Caco-2 (cell line): ENCODE measurements around the gene STK32B. TPM values are rescaled to one million over a fixed set of nuclear protein-coding genes. Genes with fewer than 3 reads are reported as not detected.
"Not testable (repeated sequence)": the region's sequence is repeated elsewhere in the genome, so short reads cannot be mapped to it uniquely, and the experiment has no call there.

Experiments used
- BruUV-seq: library from RNA; stranded (reverse); fragments of 400-500 nt; replicated peaks from 2 replicates; lab custom pipeline; 2021; lab: Mats Ljungman, UMichigan
- CTCF ChIA-PET: fragments of 300-600 bp; sonication (Branson Sonifier 250); formaldehyde crosslinking; loops from one replicate; lab custom pipeline; 2022; ENCODE audit warnings: antibody characterized with exemption; lab: Charles Lee
- POLR2A ChIA-PET: fragments of 300-600 bp; sonication (Branson Sonifier 250); formaldehyde crosslinking; loops from one replicate; lab custom pipeline; 2022; ENCODE audit warnings: antibody characterized with exemption; lab: Charles Lee
- DNase-seq, 2 experiments: peaks; one replicate each; pipeline versions ENCODE4 v3.0.0 to v3.0.0-alpha.2; 2020 to 2022
- H3K27me3 ChIP-seq: replicated peaks from 2 replicates; pipeline ENCODE4 v1.6.0; 2011; ENCODE audit warnings: low read length; ENCODE audit not compliant: control insufficient read depth, insufficient read depth
- H3K36me3 ChIP-seq: 2 replicates; pipeline ENCODE4 v1.5.1; 2011; ENCODE audit warnings: low read length; ENCODE audit not compliant: control insufficient read depth, insufficient read depth
- H3K4me1 ChIP-seq: fragments of 250-450 bp; sonication (Bioruptor Pico); 2 replicates; pipeline ENCODE4 v1.5.1; 2020; ENCODE audit warnings: mild to moderate bottlenecking
- H3K4me3 ChIP-seq: 2 replicates; pipeline ENCODE4 v1.5.1; 2011; ENCODE audit warnings: low read depth, mild to moderate bottlenecking, control low read depth, low read length
- H3K9me3 ChIP-seq: fragments of 250-450 bp; sonication (Bioruptor Pico); 2 replicates; pipeline ENCODE4 v1.5.1; 2020; ENCODE audit warnings: mild to moderate bottlenecking, moderate library complexity
- H3K27ac Mint-ChIP-seq: one replicate; pipeline ENCODE4 v1.8.0; 2022; ENCODE audit warnings: mixed read lengths; ENCODE audit not compliant: unreplicated experiment
- H3K27me3 Mint-ChIP-seq: one replicate; pipeline ENCODE4 v1.8.0; 2022; ENCODE audit warnings: mixed read lengths; ENCODE audit not compliant: insufficient read depth, unreplicated experiment
- H3K36me3 Mint-ChIP-seq: one replicate; pipeline ENCODE4 v1.8.0; 2022; ENCODE audit warnings: mild to moderate bottlenecking, mixed read lengths; ENCODE audit not compliant: insufficient read depth, unreplicated experiment
- H3K4me1 Mint-ChIP-seq: one replicate; pipeline ENCODE4 v1.8.0; 2022; ENCODE audit warnings: low read depth, mixed read lengths; ENCODE audit not compliant: unreplicated experiment
- H3K4me3 Mint-ChIP-seq: one replicate; pipeline ENCODE4 v1.8.0; 2022; ENCODE audit warnings: mild to moderate bottlenecking, moderate library complexity, mixed read lengths; ENCODE audit not compliant: unreplicated experiment
- H3K9me3 Mint-ChIP-seq: one replicate; pipeline ENCODE4 v1.8.0; 2022; ENCODE audit warnings: mixed read lengths; ENCODE audit not compliant: unreplicated experiment
- CTCF ChIP-seq, 2 experiments: fragments of 200-600 bp in 1 of 2; IDR thresholded peaks; 1 replicate in 1 of 2; 2 replicates in 1 of 2; pipeline versions ENCODE4 v1.5.1 to v1.8.0; 2011 to 2022; ENCODE audit warnings: antibody characterized with exemption in 1 of 2, control low read depth in 1 of 2, inconsistent platforms in 1 of 2, low read depth in 1 of 2, low read length in 1 of 2, mild to moderate bottlenecking in 1 of 2, moderate library complexity in 1 of 2; ENCODE audit not compliant: insufficient read depth in 1 of 2, severe bottlenecking in 1 of 2, unreplicated experiment in 1 of 2
- intact Hi-C: fragments of 100-400 bp; cut with micrococcal nuclease; formaldehyde crosslinking; loops from one replicate; pipeline ENCODE4 v1.10.0; 2022; ENCODE audit not compliant: unreplicated experiment
- total RNA-seq: library from RNA; stranded (reverse); gene quantifications from 2 replicates; pipeline ENCODE4 v1.2.3, GENCODE V29; 2022

The STK32B gene
- total RNA-seq, 1 experiment from 2014 or later, result 11.2 TPM

- ChIA-PET POLR2A (no interaction called here), CTCF (interaction anchor here (0.6 kb wide), 1 partner anchor 534 kb away, joined by 3 read pairs; no protein-coding TSS in a partner anchor)
- intact Hi-C loops, result no loop called here
- BruUV-seq, result no TSS peak
- DNase-seq, result no peak
- no peaks in the 10 kb centered on the region for H3K27me3 ChIP-seq
- Mint-ChIP-seq H3K27ac (no peak overlapping the region), H3K4me1 (peaks cover 7% of the 10 kb centered on the region), H3K4me3 (no peak overlapping the region), H3K9me3 (peaks cover 19% of the 10 kb centered on the region), H3K27me3 (no peaks in the 10 kb centered on the region), H3K36me3 (no peaks in the 10 kb centered on the region)
- no peaks in the 10 kb centered on the region for H3K9me3 ChIP-seq
- H3K4me3 ChIP-seq, result no peak overlapping the region
- H3K4me1 ChIP-seq, result no peaks in the 10 kb centered on the region
- TF ChIP-seq CTCF (IDR thresholded peaks at IDR 0.05; ENCODE audit: insufficient read depth in 1 of 2, low read depth in 1 of 2, low read length in 1 of 2, severe bottlenecking in 1 of 2, unreplicated experiment in 1 of 2), result no peak
- no peaks in the 10 kb centered on the region for H3K36me3 ChIP-seq
Measured at GRCh38 chr4:5165420-5166369, 114.4 kb downstream of the STK32B start.

GRCh38 chr4:5166377-5166776 is 115.1 kb downstream of the STK32B start:
- Histone ChIP-seq H3K9me3 (no peaks in the 10 kb centered on the region), H3K27me3 (no peaks in the 10 kb centered on the region), H3K36me3 (no peaks in the 10 kb centered on the region), H3K4me1 (no peaks in the 10 kb centered on the region), H3K4me3 (no peak overlapping the region)
- Mint-ChIP-seq H3K27me3 (no peaks in the 10 kb centered on the region), H3K4me1 (peaks cover 7% of the 10 kb centered on the region), H3K4me3 (no peak overlapping the region), H3K27ac (no peak overlapping the region), H3K9me3 (peaks cover 19% of the 10 kb centered on the region), H3K36me3 (no peaks in the 10 kb centered on the region)
- POLR2A ChIA-PET, result no interaction called here
- intact Hi-C loops, result no loop called here
- TF ChIP-seq CTCF (IDR thresholded peaks at IDR 0.05; ENCODE audit: insufficient read depth in 1 of 2, low read depth in 1 of 2, low read length in 1 of 2, severe bottlenecking in 1 of 2, unreplicated experiment in 1 of 2), result no peak
- CTCF ChIA-PET, result no interaction called here
- no peak for DNase-seq
- no TSS peak for BruUV-seq

- no peak for DNase-seq
- BruUV-seq, result no TSS peak
- intact Hi-C loops, result no loop called here
- H3K36me3 Mint-ChIP-seq, result no peaks in the 10 kb centered on the region
- Histone ChIP-seq H3K36me3 (no peaks in the 10 kb centered on the region), H3K4me1 (no peaks in the 10 kb centered on the region), H3K9me3 (no peaks in the 10 kb centered on the region), H3K27me3 (no peaks in the 10 kb centered on the region), H3K4me3 (no peak overlapping the region)
- peaks cover 6% of the 10 kb centered on the region for H3K27me3 Mint-ChIP-seq
- ChIA-PET POLR2A (no interaction called here), CTCF (no interaction called here)
- no peak overlapping the region for H3K27ac Mint-ChIP-seq
- H3K4me1 Mint-ChIP-seq, result no peaks in the 10 kb centered on the region
- peaks cover 31% of the 10 kb centered on the region for H3K9me3 Mint-ChIP-seq
- TF ChIP-seq CTCF (IDR thresholded peaks at IDR 0.05; ENCODE audit: insufficient read depth in 1 of 2, low read depth in 1 of 2, low read length in 1 of 2, severe bottlenecking in 1 of 2, unreplicated experiment in 1 of 2), result no peak
- no peak overlapping the region for H3K4me3 Mint-ChIP-seq
Measured at GRCh38 chr4:5168891-5169290, 117.6 kb downstream of the STK32B start.

GRCh38 chr4:5175836-5176235 is 124.6 kb downstream of the STK32B start:
- POLR2A ChIA-PET, H3K27ac Mint-ChIP-seq: not testable (repeated sequence)

More at GRCh38 chr4:5175836-5176235, 124.6 kb downstream of the STK32B start:
- H3K4me1 Mint-ChIP-seq, H3K4me3 Mint-ChIP-seq, H3K27me3 ChIP-seq, intact Hi-C loops, H3K27me3 Mint-ChIP-seq, BruUV-seq, H3K4me1 ChIP-seq, H3K4me3 ChIP-seq, H3K36me3 ChIP-seq, DNase-seq, CTCF ChIA-PET, H3K36me3 Mint-ChIP-seq, H3K9me3 ChIP-seq: not testable (repeated sequence)
- peaks cover 12% of the 10 kb centered on the region for H3K9me3 Mint-ChIP-seq
